ENCODE results near the gene COMMD10. TPM values are rescaled to one million over a fixed set of nuclear protein-coding genes. Genes with fewer than 3 reads are reported as not detected.

Gene COMMD10
- total RNA-seq, 1 experiment from 2014 or later: 37.7 TPM

DNA sequence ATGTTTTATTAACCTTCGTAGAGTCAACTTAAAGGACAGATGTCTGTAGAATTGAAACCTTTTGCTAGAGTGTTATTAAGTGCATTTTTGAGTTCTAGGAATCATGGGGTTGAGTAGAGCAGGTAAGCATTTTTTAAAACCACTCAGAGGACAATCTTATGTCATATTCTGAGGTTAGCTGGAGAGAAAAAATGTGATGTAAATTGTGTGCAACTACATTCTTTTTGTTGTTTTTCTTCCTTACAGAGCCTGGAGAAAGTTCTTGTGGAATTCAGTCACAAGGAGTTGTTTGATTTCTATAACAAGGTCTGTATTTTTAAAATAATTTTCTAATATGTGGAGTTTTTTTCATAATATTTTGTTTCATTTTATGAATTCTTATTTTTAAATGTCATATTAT is 206.4 kb downstream of the COMMD10 start:
- no peak for DNase-seq (ENCODE audit: low read depth)

DNA sequence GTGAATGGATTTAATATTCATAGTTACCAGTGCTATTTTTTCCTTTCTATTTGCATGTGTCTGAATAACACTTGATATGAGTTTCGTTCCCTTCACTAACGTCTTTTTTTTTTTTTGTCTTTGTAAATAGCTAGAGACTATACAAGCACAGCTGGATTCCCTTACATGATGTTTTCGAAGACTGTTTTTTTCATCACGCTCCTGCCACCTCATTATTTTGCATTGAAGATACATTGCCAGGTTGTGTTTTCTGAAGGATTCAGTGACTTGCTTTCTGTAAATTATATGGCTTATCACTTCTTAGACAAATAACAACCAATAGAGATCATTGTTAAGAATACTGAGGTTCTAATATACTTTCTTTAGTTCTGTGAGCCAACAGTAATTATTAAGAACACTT is 207.5 kb downstream of the COMMD10 start:
- DNase-seq (ENCODE audit: low read depth): no peak

DNA sequence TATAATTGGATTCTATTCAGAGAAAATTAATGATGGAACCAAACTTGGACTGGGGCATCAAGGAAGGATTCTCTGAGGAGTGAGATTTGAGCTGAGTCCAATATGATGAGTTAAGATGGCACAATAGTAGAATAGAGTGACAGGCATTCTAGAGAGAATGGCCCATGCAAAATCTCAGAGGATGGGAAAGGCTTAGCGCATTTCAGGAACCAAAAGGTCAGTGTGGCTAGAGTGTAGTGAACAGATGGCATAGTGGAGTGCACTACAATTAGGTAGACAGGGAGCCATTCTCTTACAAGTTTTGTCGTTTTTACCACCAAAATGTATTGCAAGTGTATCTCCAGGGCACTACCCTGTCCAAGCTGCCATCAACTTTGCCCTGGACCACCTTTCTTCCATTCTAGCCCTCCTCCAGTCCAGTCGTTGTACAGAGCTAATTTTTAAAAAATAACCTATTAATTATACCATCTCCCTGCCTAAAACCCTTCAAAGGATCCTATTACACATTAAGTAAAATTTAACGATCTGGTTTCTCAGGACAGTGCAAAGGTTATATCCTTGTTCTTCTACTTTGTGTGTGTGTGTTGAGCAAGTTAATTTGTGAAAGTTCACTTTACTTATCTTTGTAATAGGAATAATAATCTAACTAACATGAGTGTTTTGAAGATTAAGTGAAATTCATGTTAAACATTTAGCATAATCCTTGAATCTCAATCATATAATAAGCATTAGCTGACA is 211.7 kb downstream of the COMMD10 start:
- no peak for DNase-seq (ENCODE audit: low read depth)

DNA sequence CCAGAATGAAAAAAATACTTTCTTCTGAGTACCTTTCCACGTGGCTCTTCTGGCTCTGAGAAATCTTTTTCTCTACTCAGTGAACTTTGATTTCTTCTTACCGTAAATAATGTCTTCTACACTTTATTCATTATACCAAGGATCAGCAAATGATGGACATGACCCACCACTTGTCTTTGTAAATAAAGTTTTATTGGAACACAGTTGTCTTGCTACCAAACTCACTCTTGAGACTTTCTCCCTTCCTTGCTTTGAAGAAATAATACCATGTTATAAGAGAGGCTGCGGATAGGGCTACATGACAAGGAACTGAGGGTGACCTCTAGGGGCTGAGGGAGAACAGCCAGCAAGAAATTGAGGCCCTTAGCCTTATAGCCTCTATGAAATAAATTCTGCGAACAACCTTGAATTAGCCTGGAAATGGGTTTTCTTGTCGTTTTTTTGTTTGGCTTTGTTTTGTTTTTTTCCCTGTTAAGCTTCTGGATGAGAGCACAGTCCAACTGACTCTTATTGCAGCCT is 212.5 kb downstream of the COMMD10 start:
- no peak for DNase-seq (ENCODE audit: low read depth)

DNA sequence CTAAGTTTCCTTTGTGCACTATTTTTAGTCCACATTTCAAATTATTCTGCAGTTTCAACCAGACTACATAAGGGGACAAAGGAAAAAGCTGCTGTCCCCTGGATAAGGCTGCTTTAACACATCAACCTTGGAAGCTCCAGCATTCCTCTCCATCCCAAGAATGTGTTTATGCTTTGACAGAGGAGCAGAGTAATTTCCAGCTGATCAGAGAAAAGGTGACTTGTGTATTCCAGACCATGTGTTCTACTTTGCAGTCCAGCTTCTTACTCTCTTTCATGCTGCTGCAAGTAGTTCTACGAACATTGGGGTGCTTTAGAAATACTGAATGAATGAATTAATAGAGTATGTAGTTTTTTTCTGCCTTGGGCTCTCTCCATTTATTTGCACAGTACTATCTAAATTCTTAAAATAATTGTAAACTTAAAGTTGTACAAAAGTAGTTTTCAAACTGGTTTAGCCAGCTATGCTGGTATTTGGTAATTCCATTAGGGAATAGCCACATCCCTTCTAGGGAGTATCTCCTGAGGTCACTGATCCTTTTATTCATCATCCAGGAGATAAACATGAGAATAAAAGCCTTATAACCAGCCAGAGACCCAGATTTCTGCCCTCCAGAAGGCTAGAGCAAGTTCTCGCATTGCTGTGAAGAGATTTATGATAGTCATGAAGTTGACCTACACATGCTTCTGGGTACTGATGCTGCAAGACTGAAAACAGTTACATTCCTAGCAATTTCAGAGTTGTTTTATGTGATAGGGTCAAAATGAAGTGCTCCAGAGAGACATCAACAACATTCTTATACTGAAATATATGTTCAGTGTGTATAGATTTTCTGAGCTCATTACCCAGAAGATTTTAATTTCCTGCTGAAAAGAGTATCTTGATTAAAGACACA is 215.2 kb downstream of the COMMD10 start:
- no peak for DNase-seq (ENCODE audit: low read depth)

DNA sequence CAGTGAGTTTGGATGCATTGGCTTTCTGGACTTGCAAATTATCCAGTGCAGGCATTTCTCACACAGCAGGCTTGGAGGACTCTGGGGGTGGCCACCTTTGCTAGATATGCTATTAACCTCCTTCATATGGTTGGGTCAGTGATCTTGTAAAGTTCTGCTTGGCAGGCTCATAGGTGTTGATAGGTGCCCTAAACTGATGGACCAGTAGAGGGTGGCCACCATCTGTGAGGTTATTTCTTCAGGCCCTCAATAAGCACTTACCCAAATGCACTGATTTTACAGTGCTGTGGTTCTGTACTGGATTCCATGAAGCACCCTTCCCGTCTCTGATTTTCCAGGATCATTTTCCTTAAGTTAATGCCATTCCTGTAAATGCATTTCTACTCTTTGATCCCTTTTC is 216.3 kb downstream of the COMMD10 start:
- no peak for DNase-seq (ENCODE audit: low read depth)

DNA sequence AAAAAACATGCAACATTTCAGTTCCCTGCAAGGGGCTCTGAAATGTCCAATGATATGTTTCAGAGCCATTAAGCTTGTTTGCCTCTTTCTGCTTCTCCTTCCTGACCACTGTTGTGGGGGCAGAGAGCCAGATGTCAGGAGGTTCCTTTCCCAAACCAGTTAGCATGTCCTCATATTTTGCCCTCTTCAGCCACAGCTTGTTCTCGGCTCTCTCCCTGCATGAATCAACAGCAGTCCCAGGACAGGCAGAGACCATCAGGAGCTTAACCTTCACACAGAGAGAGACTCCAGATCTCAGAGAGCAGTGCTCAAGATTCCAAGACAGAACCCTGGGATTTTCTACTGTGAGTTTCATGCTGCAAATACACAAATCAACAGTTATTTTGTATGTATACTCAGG is 218.5 kb downstream of the COMMD10 start:
- peak; percentile 10 for DNase-seq (ENCODE audit: low read depth)

DNA sequence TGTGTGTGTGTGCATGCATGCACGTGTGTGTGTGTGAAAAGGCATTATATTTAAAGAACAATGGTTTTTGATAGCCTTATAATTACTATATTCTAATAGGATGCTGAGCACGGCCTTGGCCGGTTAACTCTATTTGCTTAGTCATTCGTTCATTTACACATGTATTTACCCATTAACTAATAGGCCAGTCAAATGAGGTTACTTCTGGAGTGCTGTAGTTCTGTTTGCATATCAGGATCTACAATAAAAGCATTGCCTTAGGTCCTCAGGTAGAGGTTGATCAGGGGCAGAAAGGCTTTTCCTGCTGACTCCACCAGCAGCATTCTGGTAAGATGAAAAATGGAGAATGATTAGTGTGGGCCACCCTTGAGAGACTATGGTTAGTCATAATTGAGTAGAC is 219.0 kb downstream of the COMMD10 start:
- no peak for DNase-seq (ENCODE audit: low read depth)

DNA sequence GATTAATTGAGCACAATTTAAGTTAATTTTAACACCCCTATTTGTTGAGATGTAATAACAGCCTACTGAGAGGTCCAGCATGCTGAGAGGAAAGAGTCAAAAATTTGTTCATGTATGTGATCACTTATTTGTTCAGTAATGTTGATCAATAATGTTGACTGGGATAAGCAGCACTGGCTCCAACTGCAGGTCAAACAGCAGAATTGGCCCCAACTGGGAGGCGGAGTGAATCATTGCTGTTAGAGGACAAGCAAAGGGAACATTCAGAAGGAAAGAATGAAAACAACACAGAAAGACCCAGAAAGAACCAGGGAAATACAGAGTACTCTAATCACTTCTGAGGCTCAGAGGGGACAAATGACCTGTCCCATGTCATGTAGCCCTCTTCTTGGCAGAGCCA is 221.1 kb downstream of the COMMD10 start:
- DNase-seq (ENCODE audit: low read depth): no peak

DNA sequence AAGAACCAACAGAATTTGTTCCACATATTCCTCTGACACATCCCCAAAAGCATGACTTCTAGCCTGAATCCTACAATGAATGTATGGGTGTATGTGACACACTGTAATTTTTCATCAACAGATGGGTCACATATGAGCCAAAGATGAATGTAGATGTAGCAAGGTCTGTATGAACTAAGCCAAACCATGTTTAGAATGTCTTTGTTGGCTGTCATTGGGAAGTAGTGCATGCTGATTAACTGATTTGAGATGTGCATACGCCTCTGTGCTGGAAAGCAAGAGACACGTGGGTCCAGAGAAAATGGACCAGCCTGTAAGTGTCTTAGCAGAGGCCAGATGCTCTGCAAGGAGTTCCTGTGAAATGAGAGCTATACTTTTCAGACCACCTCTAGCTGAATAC is 222.0 kb downstream of the COMMD10 start:
- no peak for DNase-seq (ENCODE audit: low read depth)

DNA sequence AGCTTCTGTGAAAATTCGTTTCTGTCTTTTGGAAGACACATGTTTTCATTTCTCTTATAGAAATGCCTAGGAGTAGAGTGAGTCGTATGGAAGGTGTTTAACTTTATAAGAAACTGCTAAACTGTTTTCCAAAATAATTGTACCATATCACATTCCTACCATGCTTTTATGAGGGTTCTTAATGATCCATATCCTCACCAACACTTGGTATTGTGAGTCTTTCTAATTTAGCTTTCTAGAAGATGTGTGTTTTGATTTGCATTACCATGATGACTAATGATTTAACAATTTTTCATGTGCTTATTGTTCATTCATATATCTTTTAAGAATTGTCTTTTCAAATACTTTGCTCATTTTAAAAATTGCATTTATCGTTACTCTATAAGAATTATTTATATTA is 223.6 kb downstream of the COMMD10 start:
- peak; percentile 26 for DNase-seq (ENCODE audit: low read depth)

DNA sequence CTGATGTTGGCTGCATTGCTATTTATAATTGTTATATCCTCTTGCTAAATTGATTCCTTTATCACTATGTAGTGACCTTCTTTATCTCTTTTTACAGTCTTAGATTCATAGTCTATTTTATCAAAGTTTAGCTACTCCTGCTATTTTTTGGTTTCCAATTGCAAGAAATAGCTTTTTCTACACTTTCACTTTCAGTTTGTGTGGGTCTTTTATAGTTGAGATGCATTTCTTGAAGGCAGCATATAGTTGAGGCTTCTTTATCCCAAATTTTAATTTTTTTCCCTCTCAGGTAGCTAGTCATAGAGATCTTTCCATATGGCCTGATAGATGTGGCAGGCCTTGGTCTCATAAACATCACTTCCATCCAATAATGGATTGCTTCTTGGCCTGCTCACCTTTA is 228.5 kb downstream of the COMMD10 start:
- DNase-seq (ENCODE audit: low read depth): no peak

DNA sequence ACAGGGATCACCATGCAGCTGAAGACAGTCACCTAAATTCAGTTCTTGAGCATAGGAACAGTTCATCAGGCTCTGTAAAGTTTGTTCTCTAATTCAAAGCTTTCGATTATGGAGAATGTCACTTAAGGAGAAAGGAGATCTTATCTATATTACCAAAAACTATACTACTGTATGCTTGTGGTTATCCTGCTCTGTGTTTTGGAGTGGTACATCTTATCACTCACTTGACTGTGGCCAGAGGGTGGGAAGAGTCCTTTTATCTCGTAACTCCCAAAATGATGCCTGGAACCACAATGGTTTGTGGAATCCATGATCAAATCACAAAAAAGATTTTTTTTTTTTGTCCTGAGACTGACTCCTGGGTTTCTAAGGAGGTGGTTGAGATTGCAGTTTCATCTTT is 230.7 kb downstream of the COMMD10 start:
- DNase-seq (ENCODE audit: low read depth): no peak

DNA sequence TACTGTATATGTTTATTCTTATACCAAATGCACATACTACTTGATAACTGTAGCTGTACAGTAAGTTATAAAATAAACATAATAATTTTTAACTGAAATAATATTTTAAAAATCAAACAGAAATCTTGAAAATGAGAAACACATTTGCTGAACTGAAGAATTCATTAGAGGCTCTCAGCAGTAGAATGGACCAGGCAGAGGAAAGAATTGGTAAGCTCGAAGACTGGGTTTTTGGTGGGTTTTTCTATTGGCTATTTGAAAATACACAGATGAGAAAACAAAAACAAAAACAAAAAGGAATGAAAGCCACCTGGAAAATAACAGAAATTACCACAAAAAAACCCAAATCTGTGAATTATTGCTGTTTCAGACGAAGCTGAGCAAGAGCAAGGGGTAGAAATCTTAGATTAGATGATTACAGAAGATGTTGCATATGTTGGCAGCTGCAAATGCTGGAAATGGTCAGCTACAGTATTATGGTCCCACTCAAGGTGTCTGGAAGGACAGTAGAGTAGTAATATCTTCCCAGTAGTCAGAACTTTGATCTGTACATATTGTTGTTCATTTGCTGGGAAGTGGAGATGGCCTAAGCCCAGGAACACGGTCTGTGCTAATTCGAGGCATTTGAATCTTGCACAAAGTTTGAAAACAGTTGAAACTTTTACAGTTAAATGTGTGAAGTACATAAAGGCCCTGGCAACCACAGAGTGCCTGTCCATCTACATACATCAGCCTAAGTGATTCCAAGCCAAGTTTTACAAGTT is 233.4 kb downstream of the COMMD10 start:
- DNase-seq (ENCODE audit: low read depth): no peak

DNA sequence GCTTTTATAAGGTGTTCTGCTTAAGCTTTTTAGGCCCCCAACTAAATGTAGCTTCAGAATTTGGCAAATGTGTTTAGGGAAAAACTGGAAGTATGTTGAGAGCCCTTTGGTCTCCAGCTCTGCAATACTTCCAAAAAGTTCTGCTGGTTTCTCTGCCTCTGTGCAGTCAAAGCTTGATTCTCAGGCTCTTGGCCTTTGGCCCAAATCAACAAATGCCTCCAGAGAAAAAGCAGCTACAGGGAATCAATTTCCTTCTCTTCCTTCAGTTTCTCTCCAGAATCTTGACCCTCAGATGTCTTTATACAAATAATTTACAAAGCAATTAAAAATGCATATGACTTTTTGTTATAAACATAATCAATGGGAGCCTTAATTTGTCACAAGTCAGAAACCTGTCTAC is 235.7 kb downstream of the COMMD10 start:
- DNase-seq (ENCODE audit: low read depth): no peak

DNA sequence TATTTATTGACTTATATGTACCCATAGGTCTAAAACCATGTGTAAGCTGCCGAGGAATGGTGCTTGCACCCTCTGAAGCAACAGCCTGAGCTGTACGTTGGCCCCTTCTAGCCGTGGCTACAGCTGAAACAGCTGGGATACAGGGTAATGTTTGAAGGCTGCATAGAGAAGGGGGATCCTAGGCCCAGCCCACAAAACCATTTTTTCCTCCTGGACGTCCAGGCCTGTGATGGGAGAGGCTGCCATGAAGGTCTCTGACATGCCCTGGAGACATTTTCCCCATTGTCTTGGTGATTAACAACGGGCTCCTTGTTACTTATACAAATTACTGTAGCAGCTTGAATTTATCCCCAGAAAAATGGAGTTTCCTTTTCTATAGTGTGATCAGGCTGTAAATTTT is 244.7 kb downstream of the COMMD10 start:
- DNase-seq (ENCODE audit: low read depth): no peak

DNA sequence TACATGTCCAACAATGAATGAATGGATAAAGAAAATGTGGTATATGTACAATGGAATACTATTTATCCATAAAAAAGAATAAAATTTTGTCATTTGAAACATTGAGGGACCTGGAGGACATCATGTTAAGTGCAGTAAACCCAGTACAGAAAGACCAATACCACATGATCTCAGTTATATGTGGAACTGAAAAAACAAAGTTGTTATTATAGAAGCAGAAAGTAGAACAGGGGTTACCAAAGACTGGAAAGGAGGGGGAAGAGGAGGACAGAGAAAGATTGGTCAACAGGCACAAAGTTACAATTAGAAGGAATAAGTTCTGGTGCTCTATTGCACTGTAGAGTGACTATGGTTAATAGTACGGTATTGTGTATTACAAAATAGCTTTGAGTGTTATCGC is 256.0 kb downstream of the COMMD10 start:
- no peak for DNase-seq (ENCODE audit: low read depth)

Other genes starting within 250 kb of the COMMD10 start
- gene ATG12, start 243.5 kb upstream of the COMMD10 start, total RNA-seq (2014; rRNA removed): 72.9 and 78.6 TPM in 2 replicates
- gene AP3S1, start 243.1 kb upstream of the COMMD10 start, total RNA-seq (2014; rRNA removed): 171 and 369 TPM in 2 replicates
- 0.11 and 0.13 TPM in 2 replicates for gene LVRN, start 122.5 kb upstream of the COMMD10 start, total RNA-seq (2014; rRNA removed)
- gene ARL14EPL, start 52.6 kb upstream of the COMMD10 start, total RNA-seq (2014; rRNA removed): 0.40 TPM in 1 of 2 replicates, not detected in the other